Measurements from ENCODE around the gene RBMS3.

GRCh38 chr3:29557825-29558224 is 277.0 kb downstream of the RBMS3 start:
- no peak for TF ChIP-seq POLR2A (IDR thresholded peaks at IDR 0.05)
- no peak for TF ChIP-seq CTCF (IDR thresholded peaks at IDR 0.05)
